H1 (cell line): ENCODE data around the gene CMPK2. TPM values are rescaled to one million over a fixed set of nuclear protein-coding genes. Genes with fewer than 3 reads are reported as not detected.

ENCODE experiments used
- CTCF ChIA-PET: fragments of 300-600 bp; sonication (Branson Sonifier 250); formaldehyde crosslinking; loops from one replicate; lab custom pipeline; 2021; ENCODE audit not compliant: partially characterized antibody; lab: Charles Lee
- POLR2A ChIA-PET: fragments of 300-600 bp; sonication (Branson Sonifier 250); formaldehyde crosslinking; loops from one replicate; lab custom pipeline; 2021; ENCODE audit warnings: inconsistent platforms; ENCODE audit not compliant: partially characterized antibody; lab: Charles Lee
- DNase-seq, 2 experiments: peaks; one replicate each; pipeline versions ENCODE4 v3.0.0 to v3.0.0-alpha.2; 2010 to 2022; ENCODE audit warnings: low spot score in 2 of 2, low read depth in 1 of 2, mixed read lengths in 1 of 2
- FAIRE-seq: peaks from 2 replicates; lab custom pipeline; 2011; peaks lifted over from hg19 to GRCh38; lab: Jason Lieb, UNC
- H2AFZ ChIP-seq: 2 replicates; pipeline ENCODE4 v1.8.1; 2012; ENCODE audit warnings: low read length, inconsistent platforms
- H2AK5ac ChIP-seq: 2 replicates; pipeline ENCODE4 v1.6.1; 2013; ENCODE audit warnings: low read depth, low read length
- H2BK120ac ChIP-seq: replicated peaks from 2 replicates; pipeline ENCODE3; 2013; ENCODE audit warnings: low read depth, low read length, inconsistent platforms
- H2BK12ac ChIP-seq: 2 replicates; pipeline ENCODE4 v1.6.1; 2013; ENCODE audit warnings: low read depth, low read length
- H2BK15ac ChIP-seq: 2 replicates; pipeline ENCODE4 v1.6.1; 2013; ENCODE audit warnings: low read length
- H2BK20ac ChIP-seq: 2 replicates; pipeline ENCODE4 v1.6.1; 2013; ENCODE audit warnings: low read length
- H2BK5ac ChIP-seq: 2 replicates; pipeline ENCODE4 v1.6.1; 2013; ENCODE audit warnings: low read depth, low read length
- H3K14ac ChIP-seq: 2 replicates; pipeline ENCODE4 v1.6.1; 2013; ENCODE audit warnings: inconsistent platforms; ENCODE audit not compliant: insufficient read length
- H3K18ac ChIP-seq: 2 replicates; pipeline ENCODE4 v1.6.1; 2013; ENCODE audit warnings: low read length; ENCODE audit errors: extremely low read depth
- H3K23ac ChIP-seq: 2 replicates; pipeline ENCODE4 v1.6.1; 2013; ENCODE audit warnings: inconsistent platforms; ENCODE audit not compliant: insufficient read length
- H3K23me2 ChIP-seq: 2 replicates; pipeline ENCODE4 v1.6.1; 2013; ENCODE audit warnings: low read depth, low read length
- H3K27ac ChIP-seq: 2 replicates; pipeline ENCODE4 v1.6.1; 2011; ENCODE audit warnings: low read depth, low read length, inconsistent platforms
- H3K27me3 ChIP-seq, 4 experiments: replicated peaks in 1 of 4; 1 replicate in 1 of 4; 2 replicates in 3 of 4; pipeline versions ENCODE4 v1.6.1 to v1.8.1; 2011 to 2013; ENCODE audit warnings: low read length in 3 of 4, mild to moderate bottlenecking in 3 of 4, inconsistent platforms in 2 of 4, mixed read lengths in 2 of 4, moderate library complexity in 1 of 4; ENCODE audit not compliant: control insufficient read depth in 3 of 4, insufficient read depth in 3 of 4; ENCODE audit errors: extremely low read depth in 1 of 4
- H3K36me3 ChIP-seq, 4 experiments: 2 replicates each; pipeline versions ENCODE4 v1.6.1 to v1.8.1; 2011 to 2013; ENCODE audit warnings: mild to moderate bottlenecking in 4 of 4, low read length in 3 of 4, moderate library complexity in 2 of 4, control low read depth in 1 of 4, inconsistent platforms in 1 of 4; ENCODE audit not compliant: insufficient read depth in 4 of 4, control insufficient read depth in 2 of 4
- H3K4ac ChIP-seq: replicated peaks from 2 replicates; pipeline ENCODE3; 2013; ENCODE audit warnings: low read length, low read depth, mixed read lengths, inconsistent platforms; ENCODE audit not compliant: insufficient read length
- H3K4me1 ChIP-seq, 4 experiments: replicated peaks in 1 of 4; 1 replicate in 1 of 4; 2 replicates in 3 of 4; pipeline versions ENCODE4 v1.6.1 to v1.8.1; 2011 to 2013; ENCODE audit warnings: low read length in 3 of 4, inconsistent platforms in 2 of 4, mixed read lengths in 1 of 4; ENCODE audit not compliant: insufficient read depth in 4 of 4, control insufficient read depth in 3 of 4
- H3K4me2 ChIP-seq, 2 experiments: 2 replicates each; pipeline versions ENCODE4 v1.6.1 to v1.8.1; 2011 to 2013; ENCODE audit warnings: low read depth in 2 of 2, low read length in 2 of 2, control low read depth in 1 of 2, inconsistent platforms in 1 of 2, mild to moderate bottlenecking in 1 of 2; ENCODE audit not compliant: insufficient read depth in 1 of 2
- H3K4me3 ChIP-seq, 4 experiments: fragments of 200-600, 300-600 bp in 1 of 4; sonication (generic), shearing (Covaris generic), sonication (Bioruptor Twin) in 1 of 4; 2 replicates each; pipeline versions ENCODE4 v1.5.1 to v1.8.1; 2011 to 2016; ENCODE audit warnings: low read length in 4 of 4, low read depth in 3 of 4, control low read depth in 2 of 4, inconsistent platforms in 2 of 4, mild to moderate bottlenecking in 2 of 4, mixed read lengths in 1 of 4, moderate library complexity in 1 of 4; ENCODE audit not compliant: insufficient read depth in 2 of 4; ENCODE audit errors: extremely low read depth in 1 of 4
- H3K56ac ChIP-seq: replicated peaks from 2 replicates; pipeline ENCODE3; 2013; ENCODE audit warnings: low read depth, mild to moderate bottlenecking, mixed read lengths, low read length, inconsistent platforms; ENCODE audit not compliant: insufficient read length
- H3K79me1 ChIP-seq: 2 replicates; pipeline ENCODE4 v1.6.1; 2013; ENCODE audit warnings: low read depth, low read length, control low read depth
- H3K79me2 ChIP-seq, 2 experiments: 2 replicates each; pipeline versions ENCODE4 v1.6.1 to v1.8.1; 2012 to 2013; ENCODE audit warnings: low read length in 2 of 2, mild to moderate bottlenecking in 2 of 2, inconsistent platforms in 1 of 2; ENCODE audit not compliant: insufficient read depth in 2 of 2, control insufficient read depth in 1 of 2
- H3K9ac ChIP-seq, 4 experiments: replicated peaks in 1 of 4; 1 replicate in 1 of 4; 2 replicates in 3 of 4; pipeline versions ENCODE4 v1.6.1 to v1.8.1; 2011 to 2013; ENCODE audit warnings: low read depth in 3 of 4, low read length in 3 of 4, control low read depth in 2 of 4, mild to moderate bottlenecking in 2 of 4, moderate library complexity in 2 of 4, inconsistent platforms in 1 of 4; ENCODE audit errors: extremely low read depth in 1 of 4
- H3K9me3 ChIP-seq, 2 experiments: 2 replicates each; pipeline versions ENCODE4 v1.6.1 to v1.8.1; 2012 to 2013; ENCODE audit warnings: mild to moderate bottlenecking in 2 of 2, moderate library complexity in 2 of 2, control low read depth in 1 of 2, inconsistent platforms in 1 of 2, low read depth in 1 of 2, low read length in 1 of 2, mixed read lengths in 1 of 2; ENCODE audit not compliant: insufficient read depth in 2 of 2
- H4K20me1 ChIP-seq, 2 experiments: replicated peaks in 1 of 2; 2 replicates each; pipeline versions ENCODE3 to v1.8.1; 2011 to 2013; ENCODE audit warnings: inconsistent platforms in 2 of 2, low read length in 2 of 2, mild to moderate bottlenecking in 1 of 2; ENCODE audit not compliant: insufficient read depth in 2 of 2, control insufficient read depth in 1 of 2
- H4K5ac ChIP-seq: 2 replicates; pipeline ENCODE4 v1.6.1; 2013; ENCODE audit warnings: low read length, low read depth, mixed read lengths, inconsistent platforms; ENCODE audit not compliant: insufficient read length
- H4K8ac ChIP-seq: 2 replicates; pipeline ENCODE4 v1.8.0; 2013; ENCODE audit warnings: mild to moderate bottlenecking, moderate library complexity, low read length, inconsistent platforms; ENCODE audit not compliant: insufficient read depth; ENCODE audit errors: extremely low read depth
- H4K91ac ChIP-seq: replicated peaks from 2 replicates; pipeline ENCODE3; 2013; ENCODE audit warnings: low read length, mixed read lengths, inconsistent platforms; ENCODE audit not compliant: insufficient read length
- ATF2 ChIP-seq: IDR thresholded peaks from 2 replicates; pipeline ENCODE4 v1.6.1; 2012; ENCODE audit warnings: low read length, inconsistent platforms
- BRCA1 ChIP-seq: IDR thresholded peaks from 2 replicates; pipeline ENCODE4 v1.6.1; 2012; ENCODE audit warnings: low read depth, low read length, improper control_type of control experiment
- MAX ChIP-seq: IDR thresholded peaks from 2 replicates; pipeline ENCODE4 v1.6.1; 2012; ENCODE audit warnings: inconsistent platforms
- NANOG ChIP-seq: IDR thresholded peaks from 2 replicates; pipeline ENCODE4 v1.6.1; 2011; ENCODE audit warnings: low read length, low read depth, mild to moderate bottlenecking, inconsistent platforms; ENCODE audit not compliant: insufficient read depth, poor library complexity, severe bottlenecking
- POLR2A ChIP-seq, 2 experiments: IDR thresholded peaks; 1 replicate in 1 of 2; 2 replicates in 1 of 2; pipeline ENCODE4 v1.6.1; 2011; ENCODE audit warnings: low read depth in 2 of 2, low read length in 2 of 2, mild to moderate bottlenecking in 2 of 2; ENCODE audit errors: control extremely low read depth in 1 of 2
- TBP ChIP-seq: IDR thresholded peaks from 2 replicates; pipeline ENCODE4 v1.6.1; 2011; ENCODE audit warnings: low read depth, low read length, improper control_type of control experiment
- YY1 ChIP-seq: IDR thresholded peaks from 2 replicates; pipeline ENCODE4 v1.6.1; 2011; ENCODE audit warnings: low read depth, mild to moderate bottlenecking, low read length
- WGBS, 2 experiments: shearing (Covaris generic) in 1 of 2; methylation state at CpG; one replicate each; pipeline versions ENCODE4 v1.1.6 to v1.1.7; 2013 to 2015; ENCODE audit warnings: low lambda C conversion rate in 2 of 2, mixed read lengths in 2 of 2, inconsistent platforms in 1 of 2, low coverage in 1 of 2, missing lambda C conversion rate in 1 of 2; ENCODE audit not compliant: insufficient replicate concordance in 2 of 2, insufficient coverage in 1 of 2, insufficient read length in 1 of 2; ENCODE audit errors: extremely low coverage in 1 of 2, missing lambda C conversion rate in 1 of 2; 5-methylcytosine and 5-hydroxymethylcytosine counted together
- polyA plus RNA-seq, 7 experiments: library from polyadenylated mRNA; depleted of rRNA in 3 of 7; stranded (reverse) in 5 of 7; unstranded in 2 of 7; fragments of >200 nt in 5 of 7; fragments of 200-250 nt in 2 of 7; gene quantifications; 1 replicate in 5 of 7; 2 replicates in 1 of 7; 4 replicates in 1 of 7; pipeline versions ENCODE4 v1.2.1 to v1.2.3, GENCODE V29; 2011 to 2013; ENCODE audit warnings: missing spikeins in 2 of 7, mixed read lengths in 2 of 7
- total RNA-seq: library from RNA; stranded (reverse); fragmentation: NEBNext Ultra II Directional; extraction: Animal tissue kit (Norgen Biotek cat#: 25700); gene quantifications from 2 replicates; pipeline ENCODE4 v1.2.1, GENCODE V29; 2021
- TF ChIP-seq, protein P1 (sequence below), 3 experiments: IDR thresholded peaks; 1 replicate in 2 of 3; 2 replicates in 1 of 3; pipeline versions ENCODE4 v1.5.1 to v1.6.1; 2011; ENCODE audit warnings: low read length in 3 of 3, mild to moderate bottlenecking in 3 of 3, inconsistent platforms in 2 of 3, low read depth in 1 of 3, moderate library complexity in 1 of 3; ENCODE audit not compliant: insufficient read depth in 1 of 3; ENCODE audit errors: control extremely low read depth in 1 of 3

Gene CMPK2
- total and polyA plus RNA-seq, 2 of the 8 experiments (the other 6 are each of a cell fraction or from before 2014, with no cell fraction given) = 0.28 to 0.53 TPM

DNA sequence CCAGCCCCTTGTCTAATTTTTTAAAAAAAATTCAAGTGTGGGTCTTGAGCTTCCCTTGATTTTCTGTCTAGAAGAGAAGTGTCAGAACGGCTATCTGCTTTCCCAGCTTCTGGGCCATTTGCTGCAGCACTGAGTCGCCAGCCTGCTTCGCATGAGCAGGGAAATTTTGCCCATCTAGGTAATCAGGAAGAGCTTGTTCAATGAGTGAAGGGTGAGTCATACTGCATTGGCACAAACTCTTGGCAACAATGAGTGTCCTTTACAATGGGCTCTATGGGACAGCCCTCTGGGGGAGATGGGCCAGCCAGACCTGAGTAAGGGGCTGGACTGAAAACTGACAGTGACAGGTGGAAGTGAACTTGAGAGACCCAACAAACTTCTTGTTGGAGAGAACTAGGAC lies 49.1 kb upstream of the CMPK2 start:
- peak overlapping the region in 1 of 2 experiments; percentile 24; a peak in 1 of 4 replicates for H3K4me2 ChIP-seq
- FAIRE-seq = no peak
- TF ChIP-seq MAX = no peak
- no peak for TF ChIP-seq POLR2A (IDR thresholded peaks at IDR 0.05; ENCODE audit: control extremely low read depth in 1 of 2, low read depth in 2 of 2, low read length in 2 of 2)
- no peak for TF ChIP-seq NANOG
- TF ChIP-seq, protein P1, sequence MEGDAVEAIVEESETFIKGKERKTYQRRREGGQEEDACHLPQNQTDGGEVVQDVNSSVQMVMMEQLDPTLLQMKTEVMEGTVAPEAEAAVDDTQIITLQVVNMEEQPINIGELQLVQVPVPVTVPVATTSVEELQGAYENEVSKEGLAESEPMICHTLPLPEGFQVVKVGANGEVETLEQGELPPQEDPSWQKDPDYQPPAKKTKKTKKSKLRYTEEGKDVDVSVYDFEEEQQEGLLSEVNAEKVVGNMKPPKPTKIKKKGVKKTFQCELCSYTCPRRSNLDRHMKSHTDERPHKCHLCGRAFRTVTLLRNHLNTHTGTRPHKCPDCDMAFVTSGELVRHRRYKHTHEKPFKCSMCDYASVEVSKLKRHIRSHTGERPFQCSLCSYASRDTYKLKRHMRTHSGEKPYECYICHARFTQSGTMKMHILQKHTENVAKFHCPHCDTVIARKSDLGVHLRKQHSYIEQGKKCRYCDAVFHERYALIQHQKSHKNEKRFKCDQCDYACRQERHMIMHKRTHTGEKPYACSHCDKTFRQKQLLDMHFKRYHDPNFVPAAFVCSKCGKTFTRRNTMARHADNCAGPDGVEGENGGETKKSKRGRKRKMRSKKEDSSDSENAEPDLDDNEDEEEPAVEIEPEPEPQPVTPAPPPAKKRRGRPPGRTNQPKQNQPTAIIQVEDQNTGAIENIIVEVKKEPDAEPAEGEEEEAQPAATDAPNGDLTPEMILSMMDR (IDR thresholded peaks at IDR 0.05; ENCODE audit: control extremely low read depth in 1 of 3, insufficient read depth in 1 of 3, low read depth in 1 of 3, low read length in 3 of 3) = no peak
- TF ChIP-seq TBP = no peak
- no peak for TF ChIP-seq YY1
- no peak for TF ChIP-seq ATF2
- no peak for TF ChIP-seq BRCA1

More for the DNA sequence above, 49.1 kb upstream of the CMPK2 start:
- Histone ChIP-seq H3K36me3 (no peaks in the 10 kb centered on the region), H2AFZ (no peak overlapping the region), H2AK5ac (no peak overlapping the region), H2BK20ac (0 out of 2 replicates have a peak overlapping the region, but pooled peaks have one; percentile 32), H2BK120ac (peak overlapping the region; percentile 60), H4K20me1 (peaks cover 0 to 2% of the 10 kb centered on the region in 2 experiments), H3K4ac (no peak overlapping the region), H3K18ac (no peak overlapping the region), H3K56ac (no peak overlapping the region), H4K91ac (peak overlapping the region; percentile 0), H2BK5ac (no peak overlapping the region), H3K79me1 (no peaks in the 10 kb centered on the region), H3K23ac (no peak overlapping the region), H3K9ac (no peak overlapping the region), H3K9me3 (no peaks in the 10 kb centered on the region), H3K27me3 (peaks cover 0 to 12% (median under 1%) of the 10 kb centered on the region in 4 experiments; a peak in 2 of 7 replicates), H3K14ac (no peak overlapping the region), H3K23me2 (peaks cover 8% of the 10 kb centered on the region), H3K4me1 (peaks cover 3 to 13% (median 7%) of the 10 kb centered on the region in 4 experiments), H3K79me2 (peaks cover 0 to under 1% of the 10 kb centered on the region in 2 experiments; a peak in 1 of 4 replicates), H4K5ac (no peak overlapping the region), H3K27ac (no peak overlapping the region), H2BK12ac (no peak overlapping the region), H2BK15ac (no peak overlapping the region), H3K4me3 (no peak overlapping the region), H4K8ac (no peak overlapping the region)
- CTCF ChIA-PET = interaction anchor here (0.6 to 11.8 kb wide), 5 partner anchors 12 to 129 kb away, joined by 3 to 94 read pairs (median 11); no protein-coding TSS in a partner anchor
- no peak for DNase-seq
- 83% methylated on average over 3 of the region's 3 CpGs; no CpG with 5 or more reads in 1 of the 2 experiments for WGBS, 2 experiments
- POLR2A ChIA-PET = interaction anchor here (0.6 kb wide), 1 partner anchor 9 kb away, joined by 3 read pairs; no protein-coding TSS in a partner anchor
